Right lung (tissue), 5 donors: ENCODE measurements around the gene NPTXR. TPM values are rescaled to one million over a fixed set of nuclear protein-coding genes. Genes with fewer than 3 reads are reported as not detected.
A peak's percentile ranks its signal among the peaks of the same experiment; 100 is the strongest.
"Not testable (repeated sequence)": the region's sequence is repeated elsewhere in the genome, so short reads cannot be mapped to it uniquely, and the experiment has no call there.

Source experiments
- DNase-seq, 2 donors: peaks; one replicate each; pipeline ENCODE4 v3.0.0-alpha.2; 2013
- polyA plus RNA-seq, 5 donors: library from polyadenylated mRNA; unstranded; fragments of 120-200 nt; gene quantifications; one replicate each; pipeline versions ENCODE4 v1.2.1 to v1.2.3, GENCODE V29; 2013; ENCODE audit warnings: inconsistent platforms in 1 of 5, low replicate concordance in 1 of 5; ENCODE audit not compliant: insufficient read length in 5 of 5, insufficient read depth in 1 of 5

NPTXR gene
- polyA plus RNA-seq, 5 donors, result 7.0 to 12.5 (median 8.4) TPM

- DNase-seq, result peak; percentile 59 to 72
Measured at GRCh38 chr22:38832005-38832978, 11.5 kb downstream of the NPTXR start.

GRCh38 chr22:38831166-38831945 is 12.5 kb downstream of the NPTXR start:
- no peak for DNase-seq

- DNase-seq, result no peak
Measured at GRCh38 chr22:38830845-38831108, 13.1 kb downstream of the NPTXR start.

GRCh38 chr22:38830026-38830844 is 13.6 kb downstream of the NPTXR start:
- DNase-seq, result no peak

- no peak for DNase-seq
Measured at GRCh38 chr22:38829485-38829884, 14.3 kb downstream of the NPTXR start.

- DNase-seq, result no peak
Measured at GRCh38 chr22:38828616-38829205, 15.1 kb downstream of the NPTXR start.

GRCh38 chr22:38828191-38828590 is 15.6 kb downstream of the NPTXR start:
- DNase-seq, result no peak

GRCh38 chr22:38827510-38827909 is 16.3 kb downstream of the NPTXR start:
- DNase-seq, result no peak

- no peak for DNase-seq
Measured at GRCh38 chr22:38826801-38827200, 17.0 kb downstream of the NPTXR start.

GRCh38 chr22:38826386-38826785 is 17.4 kb downstream of the NPTXR start:
- no peak for DNase-seq

GRCh38 chr22:38824585-38824984 is 19.2 kb downstream of the NPTXR start:
- DNase-seq, result peak; percentile 72 to 79

GRCh38 chr22:38823637-38824036 is 20.2 kb downstream of the NPTXR start:
- DNase-seq, result no peak

GRCh38 chr22:38823076-38823475 is 20.8 kb downstream of the NPTXR start:
- DNase-seq, result no peak

- DNase-seq, result no peak
Measured at GRCh38 chr22:38820020-38820419, 23.8 kb downstream of the NPTXR start.

GRCh38 chr22:38819387-38819940 is 24.4 kb downstream of the NPTXR start:
- DNase-seq, result no peak

- no peak for DNase-seq
Measured at GRCh38 chr22:38817196-38817595, 26.6 kb downstream of the NPTXR start.

GRCh38 chr22:38815842-38816241 is 28.0 kb downstream of the NPTXR start:
- DNase-seq, result no peak

GRCh38 chr22:38811241-38811640 is 32.6 kb downstream of the NPTXR start:
- DNase-seq, result no peak

- DNase-seq, result not testable (repeated sequence)
Measured at GRCh38 chr22:38805041-38805593, 38.7 kb downstream of the NPTXR start.

- peak; percentile 72 to 80 for DNase-seq
Measured at GRCh38 chr22:38802671-38803121, 41.1 kb downstream of the NPTXR start.
